ENCODE results near the gene FBRSL1. TPM values are rescaled to one million over a fixed set of nuclear protein-coding genes. Genes with fewer than 3 reads are reported as not detected.

FBRSL1 gene
- total RNA-seq, 2 experiments from 2014 or later, result 35.7 to 55.1 TPM

DNA sequence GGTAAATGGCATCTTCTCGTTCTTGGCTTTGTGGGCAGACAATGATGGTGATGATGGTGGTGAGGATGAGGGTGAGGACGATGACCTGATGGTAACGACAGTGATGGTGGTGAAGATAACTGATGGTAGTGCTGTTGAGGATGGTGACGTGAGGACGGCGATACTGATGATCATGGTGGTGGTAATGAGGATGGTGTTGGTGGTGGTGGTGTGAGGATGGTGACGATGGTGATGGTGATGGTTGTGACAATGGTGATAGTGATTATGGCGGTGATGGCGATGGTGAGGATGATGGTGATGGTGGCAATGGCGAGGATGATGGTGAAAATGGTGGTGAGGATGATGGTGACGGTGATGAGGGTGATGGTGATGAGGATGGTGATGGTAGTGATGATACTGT lies 54.5 kb downstream of the FBRSL1 start:
- H3K27me3 Mint-ChIP-seq, result no peaks in the 10 kb centered on the region
- no peak overlapping the region for H3K4me3 Mint-ChIP-seq
- H3K4me1 Mint-ChIP-seq, result no peaks in the 10 kb centered on the region
- intact Hi-C loops (cut with DNase I, micrococcal nuclease), result no loop called here
- no peaks in the 10 kb centered on the region for H3K36me3 Mint-ChIP-seq (ENCODE audit: low read depth)
- H3K9me3 Mint-ChIP-seq (ENCODE audit: low read depth), result no peaks in the 10 kb centered on the region
- DNase-seq, result no peak
- CTCF ChIA-PET, result interaction anchor here (1.2 kb wide), 1 partner anchor 10 kb away, joined by 4 read pairs; no protein-coding TSS in a partner anchor
- no peak for ATAC-seq
- H3K27ac Mint-ChIP-seq, result no peak overlapping the region
- POLR2A ChIA-PET, result no interaction called here

DNA sequence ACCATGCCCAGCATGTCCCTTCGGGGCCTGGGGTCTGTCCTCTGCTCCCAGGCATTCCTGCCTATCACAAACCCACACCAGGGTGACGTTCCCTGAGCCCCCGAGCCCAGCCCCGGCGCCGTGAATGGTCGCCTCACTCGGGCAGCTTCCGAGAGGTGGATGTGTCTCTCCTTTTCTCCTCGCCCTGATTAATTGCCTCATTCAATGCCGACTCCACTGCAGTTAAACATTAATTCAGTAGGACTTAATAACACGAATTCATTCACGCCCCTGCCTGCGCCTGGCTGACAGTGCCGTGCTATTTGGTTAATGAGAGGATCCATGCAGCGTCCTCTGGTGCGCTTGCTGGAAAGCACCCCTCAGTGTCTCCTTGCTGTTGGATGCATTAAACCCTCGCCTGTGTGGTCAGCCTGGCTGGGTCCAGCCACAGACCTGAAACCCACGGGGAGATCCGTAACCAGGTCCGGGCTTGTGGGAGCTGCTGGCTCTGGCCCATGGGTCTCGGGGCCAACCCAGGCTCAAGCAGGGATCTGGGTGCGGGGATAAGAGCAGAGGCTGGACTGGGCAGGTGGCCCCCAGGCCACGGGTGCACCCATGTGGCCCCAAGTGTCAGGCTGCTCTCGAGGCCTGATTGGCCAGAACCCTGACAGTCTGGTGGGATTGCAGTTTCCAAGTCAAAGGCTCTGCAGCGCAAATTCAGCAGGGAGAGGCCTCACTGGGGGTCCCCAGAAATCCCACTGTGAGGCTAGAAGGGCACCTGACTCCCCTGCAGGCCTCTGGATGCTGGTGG lies 55.4 kb downstream of the FBRSL1 start:
- intact Hi-C loops (cut with DNase I, micrococcal nuclease), result no loop called here
- Mint-ChIP-seq H3K27me3 (no peaks in the 10 kb centered on the region), H3K36me3 (ENCODE audit: low read depth) (no peaks in the 10 kb centered on the region), H3K9me3 (ENCODE audit: low read depth) (no peaks in the 10 kb centered on the region), H3K27ac (no peak overlapping the region), H3K4me1 (no peaks in the 10 kb centered on the region), H3K4me3 (no peak overlapping the region)
- ChIA-PET POLR2A (no interaction called here), CTCF (interaction anchor here (0.6 to 1.2 kb wide), 2 partner anchors 9 to 65 kb away, joined by 3 to 4 read pairs; partner anchors contain the start of gene LRCOL1)
- DNase-seq (no peak), ATAC-seq (no peak)

DNA sequence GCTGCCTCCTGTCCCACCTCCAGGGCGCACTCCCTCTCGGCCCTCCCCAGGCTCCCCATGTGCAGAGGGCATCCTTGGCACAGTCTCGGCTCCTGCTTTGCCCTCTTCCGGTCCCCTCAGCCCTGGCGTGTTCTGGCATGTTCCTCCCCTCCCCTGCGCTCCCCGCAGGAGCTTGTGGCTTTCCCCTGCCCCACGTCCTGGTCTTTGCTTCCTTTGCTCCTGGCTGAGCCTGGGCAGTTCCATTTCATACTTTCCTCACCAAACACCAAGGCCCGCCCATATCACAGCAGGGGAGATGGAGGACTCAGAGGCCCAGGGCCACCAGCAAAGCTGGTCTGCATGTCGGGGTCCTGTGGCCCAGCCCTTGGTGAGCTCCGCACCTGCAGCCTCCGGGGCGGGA lies 56.0 kb downstream of the FBRSL1 start:
- H3K9me3 Mint-ChIP-seq (ENCODE audit: low read depth), result no peaks in the 10 kb centered on the region
- POLR2A ChIA-PET, result no interaction called here
- H3K4me3 Mint-ChIP-seq, result no peak overlapping the region
- no peaks in the 10 kb centered on the region for H3K4me1 Mint-ChIP-seq
- H3K27me3 Mint-ChIP-seq, result no peaks in the 10 kb centered on the region
- no peak overlapping the region for H3K27ac Mint-ChIP-seq
- no peak for ATAC-seq
- no peaks in the 10 kb centered on the region for H3K36me3 Mint-ChIP-seq (ENCODE audit: low read depth)
- DNase-seq, result no peak
- CTCF ChIA-PET, result no interaction called here
- intact Hi-C loops (cut with DNase I, micrococcal nuclease), result no loop called here

DNA sequence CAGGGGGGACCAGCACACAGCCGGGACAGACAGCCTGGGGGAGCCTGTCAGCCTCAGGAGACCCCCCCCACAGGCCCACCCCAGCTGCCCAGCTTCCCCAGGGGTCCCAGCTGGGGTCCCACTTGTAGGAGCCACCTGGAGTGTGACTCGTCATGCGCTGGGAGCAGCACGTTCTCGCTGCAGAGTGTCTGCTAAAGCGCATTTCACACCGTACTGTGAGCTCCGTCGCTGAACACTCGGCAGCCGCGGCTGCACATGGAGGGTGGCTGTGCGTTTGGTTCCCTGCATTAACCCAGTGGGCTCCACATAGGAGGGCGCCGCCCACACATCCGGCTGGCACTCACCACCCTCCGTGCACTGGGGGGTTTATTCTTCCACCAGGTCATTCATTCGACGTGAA lies 56.7 kb downstream of the FBRSL1 start:
- no peaks in the 10 kb centered on the region for H3K36me3 Mint-ChIP-seq (ENCODE audit: low read depth)
- ChIA-PET CTCF (no interaction called here), POLR2A (no interaction called here)
- intact Hi-C loops (cut with DNase I, micrococcal nuclease), result no loop called here
- no peak overlapping the region for H3K27ac Mint-ChIP-seq
- H3K4me3 Mint-ChIP-seq, result no peak overlapping the region
- no peaks in the 10 kb centered on the region for H3K27me3 Mint-ChIP-seq
- no peaks in the 10 kb centered on the region for H3K9me3 Mint-ChIP-seq (ENCODE audit: low read depth)
- no peaks in the 10 kb centered on the region for H3K4me1 Mint-ChIP-seq
- ATAC-seq (no peak), DNase-seq (no peak)

DNA sequence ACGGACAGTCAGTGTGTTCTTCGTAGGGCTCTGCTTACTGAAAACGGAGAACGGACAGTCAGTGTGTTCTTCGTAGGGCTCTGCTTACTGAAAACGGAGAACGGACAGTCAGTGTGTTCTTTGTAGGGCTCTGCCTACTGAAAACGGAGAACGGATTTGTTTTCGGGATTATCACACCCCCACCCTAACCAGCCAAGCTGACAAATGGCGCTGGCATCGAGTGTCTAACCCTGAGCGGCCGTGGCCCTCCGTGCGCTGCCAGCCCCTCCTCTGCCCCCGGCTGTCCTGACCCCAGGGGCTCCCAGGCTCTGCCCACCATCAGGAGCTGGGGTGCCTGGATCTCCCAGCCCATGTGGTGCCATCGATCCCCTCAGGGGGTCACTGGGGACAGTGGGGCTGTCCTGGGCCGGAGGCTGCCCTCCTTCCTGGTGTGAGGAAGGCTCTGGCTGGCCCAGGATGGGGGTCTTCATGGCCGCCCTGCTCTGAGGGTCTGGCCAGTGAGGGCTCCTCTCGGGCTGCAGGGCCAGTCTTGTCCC lies 57.3 kb downstream of the FBRSL1 start:
- H3K27me3 Mint-ChIP-seq, result no peaks in the 10 kb centered on the region
- H3K9me3 Mint-ChIP-seq (ENCODE audit: low read depth), result no peaks in the 10 kb centered on the region
- peaks cover 2% of the 10 kb centered on the region for H3K36me3 Mint-ChIP-seq (ENCODE audit: low read depth)
- no peak overlapping the region for H3K4me3 Mint-ChIP-seq
- intact Hi-C loops (cut with DNase I, micrococcal nuclease), result no loop called here
- CTCF ChIA-PET, result no interaction called here
- H3K27ac Mint-ChIP-seq, result no peak overlapping the region
- DNase-seq (no peak), ATAC-seq (no peak)
- POLR2A ChIA-PET, result no interaction called here
- no peaks in the 10 kb centered on the region for H3K4me1 Mint-ChIP-seq

DNA sequence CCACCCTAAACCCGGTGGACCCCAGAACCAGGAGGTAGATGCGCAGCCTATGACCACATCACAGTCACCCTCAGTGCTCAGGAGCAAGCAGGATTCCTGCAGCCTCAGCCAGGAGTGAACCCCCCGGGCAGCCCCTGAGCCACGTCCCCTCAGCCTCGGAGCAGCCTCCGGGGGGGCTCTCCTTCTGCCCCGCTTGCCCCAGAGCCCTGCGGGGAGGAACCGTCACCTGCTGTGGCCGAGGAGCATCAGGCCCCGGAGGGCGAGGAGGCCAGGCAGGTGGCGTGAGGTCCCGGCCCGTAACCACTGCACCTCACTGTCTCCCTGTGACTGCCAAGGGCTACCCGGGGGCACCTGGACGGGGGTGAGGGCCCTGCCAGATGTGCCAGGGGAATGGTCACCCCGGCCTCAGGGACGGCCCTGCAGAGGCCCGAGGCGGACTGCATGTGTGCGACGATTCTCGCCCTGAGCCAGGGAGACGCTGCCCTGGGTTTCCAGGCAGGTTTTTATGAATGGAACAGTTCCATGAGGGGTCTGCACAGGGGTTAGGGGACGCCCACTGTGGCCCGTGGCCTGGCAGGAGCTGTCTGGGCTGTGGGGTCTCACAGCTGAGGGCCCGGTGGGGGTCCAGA lies 58.6 kb downstream of the FBRSL1 start:
- DNase-seq (no peak), ATAC-seq (no peak)
- peaks cover 5% of the 10 kb centered on the region for H3K36me3 Mint-ChIP-seq (ENCODE audit: low read depth)
- no peak overlapping the region for H3K4me3 Mint-ChIP-seq
- intact Hi-C loops (cut with DNase I, micrococcal nuclease), result no loop called here
- POLR2A ChIA-PET, result no interaction called here
- H3K27ac Mint-ChIP-seq, result no peak overlapping the region
- CTCF ChIA-PET, result no interaction called here
- H3K9me3 Mint-ChIP-seq (ENCODE audit: low read depth), result no peaks in the 10 kb centered on the region
- H3K27me3 Mint-ChIP-seq, result no peaks in the 10 kb centered on the region
- no peaks in the 10 kb centered on the region for H3K4me1 Mint-ChIP-seq

DNA sequence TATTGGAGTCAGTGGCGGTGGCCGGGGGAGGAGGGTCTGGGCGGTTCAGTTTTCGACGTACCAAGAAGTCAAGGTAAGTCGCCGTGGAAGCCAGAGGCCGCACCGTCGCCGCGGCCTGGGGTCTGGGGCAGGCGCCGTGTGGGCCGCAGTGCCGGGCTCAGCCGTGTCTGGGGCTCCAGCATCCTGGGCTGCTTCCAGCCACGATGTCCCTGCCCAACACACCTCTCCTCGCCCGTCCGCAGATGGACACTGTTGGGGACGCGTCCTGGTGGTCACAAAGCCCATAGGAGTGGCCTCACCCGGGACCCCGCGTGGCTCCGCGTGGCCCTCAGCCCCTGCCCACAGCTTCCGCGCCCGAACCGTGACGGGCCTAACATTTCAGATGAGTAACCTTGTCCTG lies 59.1 kb downstream of the FBRSL1 start:
- CTCF ChIA-PET, result no interaction called here
- POLR2A ChIA-PET, result no interaction called here
- H3K4me3 Mint-ChIP-seq, result no peak overlapping the region
- H3K9me3 Mint-ChIP-seq (ENCODE audit: low read depth), result no peaks in the 10 kb centered on the region
- DNase-seq, result no peak
- intact Hi-C loops (cut with DNase I, micrococcal nuclease), result no loop called here
- H3K27me3 Mint-ChIP-seq, result no peaks in the 10 kb centered on the region
- H3K36me3 Mint-ChIP-seq (ENCODE audit: low read depth), result peaks cover 5% of the 10 kb centered on the region
- no peaks in the 10 kb centered on the region for H3K4me1 Mint-ChIP-seq
- ATAC-seq, result no peak
- no peak overlapping the region for H3K27ac Mint-ChIP-seq

DNA sequence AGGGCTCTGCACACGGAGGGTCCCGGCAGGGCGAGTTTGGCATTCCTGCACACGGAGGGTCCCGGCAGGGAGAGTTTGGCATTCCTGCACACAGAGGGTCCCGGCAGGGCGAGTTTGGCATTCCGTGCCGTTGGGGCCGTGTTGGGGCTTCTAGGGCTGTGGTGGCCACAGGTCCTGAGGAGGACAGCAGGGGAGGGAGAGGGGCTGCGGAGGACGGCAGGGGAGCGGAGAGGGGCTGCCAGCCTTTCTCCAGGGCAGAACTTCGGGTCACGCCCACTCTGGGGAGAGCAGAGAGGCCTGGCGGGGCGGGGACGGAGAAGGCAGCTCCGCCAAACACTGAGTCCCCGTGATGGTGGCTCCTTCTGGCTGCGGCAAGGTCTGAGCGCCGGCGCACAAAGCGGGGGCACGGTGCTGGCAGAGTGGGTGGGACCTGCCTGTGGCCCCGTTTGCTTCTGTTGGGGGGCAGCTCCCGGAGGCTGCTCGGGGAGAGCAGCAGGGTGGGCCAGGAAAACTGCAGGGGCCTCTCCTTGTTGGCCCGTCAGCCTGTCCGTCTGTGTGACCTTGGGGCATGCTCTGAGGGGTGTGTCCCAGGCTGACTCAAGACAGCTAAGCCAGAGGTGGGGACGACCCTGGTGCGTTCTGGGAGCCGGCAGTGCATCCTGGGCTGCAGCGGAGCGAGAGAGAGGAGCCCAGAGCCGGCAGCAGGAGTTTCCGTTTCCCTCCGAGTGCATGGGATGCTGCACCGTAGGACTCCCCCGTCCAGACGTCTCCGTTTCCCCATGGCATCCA lies 60.3 kb downstream of the FBRSL1 start:
- POLR2A ChIA-PET, result no interaction called here
- intact Hi-C loops (cut with DNase I, micrococcal nuclease), result no loop called here
- H3K27me3 Mint-ChIP-seq, result no peaks in the 10 kb centered on the region
- H3K36me3 Mint-ChIP-seq (ENCODE audit: low read depth), result peaks cover 5% of the 10 kb centered on the region
- CTCF ChIA-PET, result no interaction called here
- ATAC-seq, result no peak
- H3K27ac Mint-ChIP-seq, result no peak overlapping the region
- no peak overlapping the region for H3K4me3 Mint-ChIP-seq
- H3K4me1 Mint-ChIP-seq, result no peaks in the 10 kb centered on the region
- H3K9me3 Mint-ChIP-seq (ENCODE audit: low read depth), result no peaks in the 10 kb centered on the region
- no peak for DNase-seq

DNA sequence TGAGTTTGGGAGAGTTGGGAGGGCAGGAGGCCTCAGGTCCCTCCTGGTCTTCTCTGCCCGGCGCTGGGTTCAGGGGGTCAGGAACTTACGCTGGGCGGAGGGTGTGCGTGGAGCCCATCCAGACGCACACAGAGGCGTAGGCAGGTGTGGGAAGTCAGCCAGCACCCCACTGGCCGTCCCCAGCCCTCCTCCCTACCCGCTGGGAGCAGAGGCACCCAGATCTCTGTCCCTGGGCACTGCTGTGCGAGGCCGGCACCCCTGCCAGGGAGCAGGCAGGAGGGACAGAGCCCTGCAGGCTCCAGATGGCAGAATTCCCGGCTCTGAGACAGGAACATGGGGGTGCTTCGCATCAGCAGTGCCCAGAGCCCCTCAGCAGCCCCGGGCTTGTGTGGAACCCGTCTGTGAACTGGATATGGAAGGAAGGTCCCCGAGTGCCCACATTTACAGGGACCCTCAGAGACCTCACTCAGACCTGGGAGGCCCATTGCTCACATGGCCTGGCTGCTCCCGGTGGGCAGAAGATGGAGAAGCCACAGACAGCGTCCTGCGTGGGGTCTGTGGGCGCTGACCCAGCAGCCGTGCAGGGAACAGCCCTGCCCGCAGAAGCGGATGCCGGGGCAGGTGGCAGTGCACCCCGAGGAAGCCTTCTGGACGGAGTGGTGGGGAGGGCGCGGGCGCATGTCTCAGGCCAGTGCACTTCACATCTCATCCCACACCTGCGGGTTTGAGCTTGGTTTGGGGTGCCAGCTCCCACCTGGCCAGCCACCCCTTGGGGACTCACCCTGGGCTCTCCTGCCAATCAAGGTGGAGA lies 61.1 kb downstream of the FBRSL1 start:
- ChIA-PET POLR2A (no interaction called here), CTCF (no interaction called here)
- intact Hi-C loops (cut with DNase I, micrococcal nuclease), result no loop called here
- Mint-ChIP-seq H3K4me3 (no peak overlapping the region), H3K4me1 (no peaks in the 10 kb centered on the region), H3K27ac (no peak overlapping the region), H3K36me3 (ENCODE audit: low read depth) (peaks cover 5% of the 10 kb centered on the region), H3K9me3 (ENCODE audit: low read depth) (no peaks in the 10 kb centered on the region), H3K27me3 (no peaks in the 10 kb centered on the region)
- DNase-seq (no peak), ATAC-seq (no peak)

DNA sequence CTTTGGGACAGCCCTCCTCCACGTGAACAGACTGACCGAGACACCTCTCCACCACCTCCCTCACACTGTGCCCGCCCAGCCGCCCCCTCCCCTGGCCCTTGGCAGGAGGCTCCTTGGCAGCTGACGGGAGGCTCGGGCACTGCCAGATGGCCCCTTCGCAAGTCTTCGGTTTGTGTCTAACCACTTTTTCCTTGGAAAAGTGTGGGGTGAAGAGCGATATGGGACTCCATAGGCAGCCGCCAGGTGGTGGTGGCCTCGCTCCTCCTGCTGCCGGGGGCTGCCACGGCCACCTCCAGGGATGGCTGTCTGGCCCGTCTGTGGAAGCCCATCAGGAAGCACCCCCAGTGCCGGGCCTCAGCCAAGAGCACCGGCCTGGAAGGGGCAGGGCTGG lies 61.7 kb downstream of the FBRSL1 start:
- H3K4me1 Mint-ChIP-seq, result no peaks in the 10 kb centered on the region
- ATAC-seq, result no peak
- no peaks in the 10 kb centered on the region for H3K27me3 Mint-ChIP-seq
- ChIA-PET POLR2A (no interaction called here), CTCF (no interaction called here)
- no peaks in the 10 kb centered on the region for H3K9me3 Mint-ChIP-seq (ENCODE audit: low read depth)
- H3K27ac Mint-ChIP-seq, result no peak overlapping the region
- peaks cover 5% of the 10 kb centered on the region for H3K36me3 Mint-ChIP-seq (ENCODE audit: low read depth)
- no peak for DNase-seq
- intact Hi-C loops (cut with DNase I, micrococcal nuclease), result no loop called here
- H3K4me3 Mint-ChIP-seq, result no peak overlapping the region

DNA sequence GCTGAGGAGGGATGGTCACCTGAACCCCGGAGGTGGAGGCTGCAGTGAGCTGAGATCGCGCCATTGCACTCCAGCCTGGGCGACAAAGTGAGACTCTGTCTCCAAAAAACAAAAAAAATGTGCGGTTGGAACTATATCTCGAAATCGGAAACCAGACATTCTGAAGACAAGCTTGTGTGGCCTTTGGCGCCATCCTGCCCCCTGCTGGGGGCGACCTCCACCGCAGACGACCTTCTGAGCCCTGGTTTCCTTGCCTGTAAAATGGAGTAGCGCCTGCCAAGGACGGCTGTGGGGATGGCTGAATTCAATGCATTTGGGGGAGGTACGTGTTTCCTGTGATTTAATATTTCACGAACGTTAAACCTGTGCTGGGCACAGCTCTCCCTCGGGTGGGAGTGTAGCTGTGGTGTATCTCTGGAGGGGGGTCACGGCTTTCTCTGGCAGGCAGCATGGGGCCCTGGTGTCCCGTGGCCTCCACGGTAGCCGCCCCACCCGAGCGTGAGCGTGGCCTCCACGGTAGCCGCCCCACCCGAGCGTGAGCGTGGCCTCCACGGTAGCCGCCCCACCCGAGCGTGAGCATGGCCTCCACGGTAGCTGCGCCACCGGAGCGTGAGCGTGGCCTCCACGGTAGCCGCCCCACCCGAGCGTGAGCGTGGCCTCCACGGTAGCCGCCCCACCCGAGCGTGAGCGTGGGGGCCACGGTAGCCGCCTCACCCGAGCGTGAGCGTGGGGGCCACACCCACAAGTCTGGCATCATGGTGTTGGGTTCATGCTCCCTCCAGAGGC lies 65.1 kb downstream of the FBRSL1 start:
- DNase-seq, result peak; percentile 64

More for the DNA sequence above, 65.1 kb downstream of the FBRSL1 start:
- intact Hi-C loops (cut with DNase I, micrococcal nuclease), result no loop called here
- peaks cover 7% of the 10 kb centered on the region for H3K27me3 Mint-ChIP-seq
- H3K36me3 Mint-ChIP-seq (ENCODE audit: low read depth), result peaks cover 5% of the 10 kb centered on the region
- ChIA-PET POLR2A (no interaction called here), CTCF (interaction anchor here (0.6 to 1.3 kb wide), 5 partner anchors 10 to 228 kb away, joined by 3 to 10 read pairs (median 3); no protein-coding TSS in a partner anchor)
- H3K4me1 Mint-ChIP-seq, result peaks cover 9% of the 10 kb centered on the region
- H3K4me3 Mint-ChIP-seq, result no peak overlapping the region
- ATAC-seq, result no peak
- no peaks in the 10 kb centered on the region for H3K9me3 Mint-ChIP-seq (ENCODE audit: low read depth)
- no peak overlapping the region for H3K27ac Mint-ChIP-seq
